Islet precursor cell (in vitro differentiated cells): ENCODE data around the gene FANCD2OS.
"Not testable (repeated sequence)": the region's sequence is repeated elsewhere in the genome, so short reads cannot be mapped to it uniquely, and the experiment has no call there.

Experiments
- DNase-seq: peaks from one replicate; pipeline ENCODE4 v3.0.0-alpha.2; 2018

FANCD2OS gene

GRCh38 chr3:10090774-10091173 lies 17.3 kb downstream of the FANCD2OS start:
- not testable (repeated sequence) for DNase-seq

GRCh38 chr3:10090179-10090578 lies 17.9 kb downstream of the FANCD2OS start:
- DNase-seq = no peak

GRCh38 chr3:10088256-10088655 lies 19.8 kb downstream of the FANCD2OS start:
- DNase-seq = no peak

GRCh38 chr3:10085738-10086137 lies 22.3 kb downstream of the FANCD2OS start:
- no peak for DNase-seq

GRCh38 chr3:10081871-10082270 lies 26.2 kb downstream of the FANCD2OS start:
- DNase-seq = no peak

- no peak for DNase-seq
Measured at GRCh38 chr3:10074666-10075065, 33.4 kb downstream of the FANCD2OS start.

GRCh38 chr3:10070077-10070476 lies 38.0 kb downstream of the FANCD2OS start:
- not testable (repeated sequence) for DNase-seq

GRCh38 chr3:10055097-10055496 lies 53.0 kb downstream of the FANCD2OS start:
- DNase-seq = no peak
